SU-DHL-6 (cell line): ENCODE measurements around the gene CERK.

ENCODE experiments used
- EZH2phosphoT487 ChIP-seq: fragments of 200-600 bp; sonication (generic), shearing (Covaris generic); conservative IDR thresholded peaks from 2 replicates; pipeline ENCODE4 v1.6.1; 2018; ENCODE audit warnings: mild to moderate bottlenecking, antibody characterized with exemption, low read length, moderate library complexity, mixed read lengths
- TF ChIP-seq, protein P1 (sequence below): fragments of 200-600 bp; sonication (generic); IDR thresholded peaks from one replicate; pipeline ENCODE4 v1.5.1; 2017; ENCODE audit warnings: antibody characterized with exemption, mild to moderate bottlenecking, low read length, moderate library complexity; ENCODE audit not compliant: insufficient read depth, poor library complexity, severe bottlenecking

DNA sequence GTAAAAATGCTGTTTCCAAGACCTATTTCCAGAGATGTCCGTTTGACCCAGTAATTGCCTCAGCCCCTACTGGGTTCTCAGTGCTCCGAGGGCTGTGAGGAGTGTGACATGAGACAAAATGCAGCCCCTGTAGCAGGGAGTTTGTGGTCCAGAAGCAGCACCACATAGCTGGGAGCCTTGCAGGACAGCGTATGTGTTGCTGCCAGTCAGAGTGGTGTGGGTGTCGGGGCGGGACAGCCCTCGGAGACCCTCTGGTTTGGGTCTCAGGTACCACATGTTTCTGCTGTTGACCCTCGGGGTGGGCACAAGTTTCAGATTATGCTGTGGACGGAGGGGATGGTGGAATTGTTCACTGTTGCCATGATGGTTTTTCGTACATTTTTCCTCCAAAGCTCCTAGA, 41.6 kb upstream of the CERK start:
- TF ChIP-seq, protein P1, sequence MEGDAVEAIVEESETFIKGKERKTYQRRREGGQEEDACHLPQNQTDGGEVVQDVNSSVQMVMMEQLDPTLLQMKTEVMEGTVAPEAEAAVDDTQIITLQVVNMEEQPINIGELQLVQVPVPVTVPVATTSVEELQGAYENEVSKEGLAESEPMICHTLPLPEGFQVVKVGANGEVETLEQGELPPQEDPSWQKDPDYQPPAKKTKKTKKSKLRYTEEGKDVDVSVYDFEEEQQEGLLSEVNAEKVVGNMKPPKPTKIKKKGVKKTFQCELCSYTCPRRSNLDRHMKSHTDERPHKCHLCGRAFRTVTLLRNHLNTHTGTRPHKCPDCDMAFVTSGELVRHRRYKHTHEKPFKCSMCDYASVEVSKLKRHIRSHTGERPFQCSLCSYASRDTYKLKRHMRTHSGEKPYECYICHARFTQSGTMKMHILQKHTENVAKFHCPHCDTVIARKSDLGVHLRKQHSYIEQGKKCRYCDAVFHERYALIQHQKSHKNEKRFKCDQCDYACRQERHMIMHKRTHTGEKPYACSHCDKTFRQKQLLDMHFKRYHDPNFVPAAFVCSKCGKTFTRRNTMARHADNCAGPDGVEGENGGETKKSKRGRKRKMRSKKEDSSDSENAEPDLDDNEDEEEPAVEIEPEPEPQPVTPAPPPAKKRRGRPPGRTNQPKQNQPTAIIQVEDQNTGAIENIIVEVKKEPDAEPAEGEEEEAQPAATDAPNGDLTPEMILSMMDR, result no peak
- TF ChIP-seq EZH2phosphoT487, result no peak
